ENCODE measurements around the gene FGB. TPM values are rescaled to one million over a fixed set of nuclear protein-coding genes. Genes with fewer than 3 reads are reported as not detected.
"Not testable (repeated sequence)": the region's sequence is repeated elsewhere in the genome, so short reads cannot be mapped to it uniquely, and the experiment has no call there.

FGB gene
- total RNA-seq, 4 donors from 2014 or later, result not detected

GRCh38 chr4:154586296-154587033 lies 23.7 kb downstream of the FGB start:
- no peak for ATAC-seq (ENCODE audit: low FRiP score)
- no peak for DNase-seq (ENCODE audit: low spot score)
- no peak for TF ChIP-seq CTCF (IDR thresholded peaks at IDR 0.05)

- no peak for DNase-seq (ENCODE audit: low spot score)
Observed at GRCh38 chr4:154588198-154588597, 25.4 kb downstream of the FGB start.

GRCh38 chr4:154589296-154590197 lies 26.7 kb downstream of the FGB start:
- DNase-seq (ENCODE audit: low spot score) (no peak), ATAC-seq (ENCODE audit: low FRiP score) (no peak)
- TF ChIP-seq CTCF (IDR thresholded peaks at IDR 0.05), result no peak

More at GRCh38 chr4:154588198-154588597, 25.4 kb downstream of the FGB start:
- ATAC-seq (ENCODE audit: low FRiP score), result no peak
- no peak for TF ChIP-seq CTCF (IDR thresholded peaks at IDR 0.05)

GRCh38 chr4:154590329-154591006 lies 27.7 kb downstream of the FGB start, which contains the start of gene FGA:
Gene FGA (minus strand): TSS chr4:154590742. CDS start chr4:154590687, 55 bp downstream.
- DNase-seq (ENCODE audit: low spot score), result no peak
- no peak for ATAC-seq (ENCODE audit: low FRiP score)
- TF ChIP-seq CTCF (IDR thresholded peaks at IDR 0.05), result no peak

- no peak for TF ChIP-seq CTCF (IDR thresholded peaks at IDR 0.05)
- ATAC-seq (ENCODE audit: low FRiP score), result no peak
- no peak for DNase-seq (ENCODE audit: low spot score)
Observed at GRCh38 chr4:154591890-154592289, 29.1 kb downstream of the FGB start.

- ATAC-seq (ENCODE audit: low FRiP score), result no peak
- no peak for TF ChIP-seq CTCF (IDR thresholded peaks at IDR 0.05)
- no peak for DNase-seq (ENCODE audit: low spot score)
Observed at GRCh38 chr4:154593868-154594267, 31.1 kb downstream of the FGB start.

GRCh38 chr4:154594343-154594742 lies 31.5 kb downstream of the FGB start:
- not testable (repeated sequence) for DNase-seq (ENCODE audit: low spot score); ATAC-seq (ENCODE audit: low FRiP score)

Measured in omental fat pad (tissue), 4 donors.